GM19372 (cell line): Measurements from ENCODE around the gene RUSF1.
"Not testable (repeated sequence)": the region's sequence is repeated elsewhere in the genome, so short reads cannot be mapped to it uniquely, and the experiment has no call there.

Source experiments
- ATAC-seq: cut with Tn5 transposase; IDR thresholded peaks from one replicate; pipeline ENCODE4 v1.9.1; 2021; ENCODE audit warnings: mild to moderate bottlenecking, low read depth, moderate library complexity; ENCODE audit not compliant: unreplicated experiment

The RUSF1 gene

GRCh38 chr16:31488468-31489297 lies 19.5 kb downstream of the RUSF1 start:
- ATAC-seq = no peak

GRCh38 chr16:31487720-31488467 lies 20.3 kb downstream of the RUSF1 start:
- peak; percentile 77 for ATAC-seq

- peak; percentile 16 for ATAC-seq
These were observed 21.0 kb downstream of the RUSF1 start for GRCh38 chr16:31487071-31487719.

DNA sequence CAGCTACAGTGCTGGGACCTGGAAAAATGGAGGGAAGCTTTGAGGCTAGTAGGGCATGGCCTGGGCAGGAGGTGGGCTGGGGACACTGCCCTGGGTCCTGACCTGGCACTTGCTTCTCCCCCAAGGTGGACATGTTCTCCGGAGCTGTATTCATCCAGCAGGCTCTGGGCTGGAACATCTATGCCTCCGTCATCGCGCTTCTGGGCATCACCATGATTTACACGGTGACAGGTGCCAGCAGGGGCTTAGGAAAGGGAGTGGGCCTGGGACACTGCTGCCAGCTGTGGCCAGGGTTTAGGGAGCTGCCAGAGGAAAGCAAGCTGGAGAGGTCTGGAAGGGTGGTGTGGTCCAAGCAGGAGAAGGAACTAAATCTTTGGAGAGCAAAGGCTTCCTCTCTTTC lies 22.1 kb downstream of the RUSF1 start:
- no peak for ATAC-seq

DNA sequence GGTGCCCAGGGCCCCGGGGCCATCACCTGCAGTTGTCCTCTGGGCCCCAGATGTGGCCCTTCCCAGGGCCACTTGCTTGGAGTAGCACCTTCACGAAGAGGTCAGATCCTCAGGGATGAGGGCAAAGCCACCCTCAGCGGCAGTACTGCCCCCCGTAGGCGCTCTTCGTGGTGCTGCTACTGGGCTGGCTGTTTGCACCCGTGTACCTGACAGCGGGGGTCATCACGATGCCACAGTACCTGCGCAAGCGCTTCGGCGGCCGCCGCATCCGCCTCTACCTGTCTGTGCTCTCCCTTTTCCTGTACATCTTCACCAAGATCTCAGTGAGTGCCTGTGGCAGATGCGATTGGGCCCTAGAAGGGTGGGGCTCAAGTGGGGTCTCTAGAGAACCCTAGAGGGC lies 22.6 kb downstream of the RUSF1 start:
- no peak for ATAC-seq

- no peak for ATAC-seq
These were observed 23.6 kb downstream of the RUSF1 start for GRCh38 chr16:31484491-31485171.

DNA sequence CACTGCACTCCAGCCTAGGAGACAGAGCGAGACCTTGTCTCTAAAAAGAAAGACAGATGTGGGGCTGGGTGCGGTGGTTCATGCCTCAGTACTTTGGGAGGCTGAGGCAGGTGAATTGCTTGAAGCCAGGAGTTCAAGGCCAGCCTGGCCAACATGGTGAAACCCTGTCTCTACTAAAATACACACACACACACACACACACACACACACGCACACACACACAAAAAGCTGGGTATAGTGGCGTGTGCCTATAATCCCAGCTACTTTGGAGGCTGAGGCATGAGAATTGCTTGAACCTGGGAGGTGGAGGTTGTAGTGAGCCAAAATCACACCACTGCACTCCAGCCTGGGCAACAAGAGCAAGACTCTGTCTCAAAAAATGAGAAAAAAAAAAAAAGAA lies 24.1 kb downstream of the RUSF1 start:
- not testable (repeated sequence) for ATAC-seq

- ATAC-seq = no peak
These were observed 25.1 kb downstream of the RUSF1 start, which contains the start of gene SLC5A2 for GRCh38 chr16:31483081-31483480. TSS of gene SLC5A2 (plus strand) at chr16:31483123. CDS start at chr16:31483137, 14 bp downstream.

DNA sequence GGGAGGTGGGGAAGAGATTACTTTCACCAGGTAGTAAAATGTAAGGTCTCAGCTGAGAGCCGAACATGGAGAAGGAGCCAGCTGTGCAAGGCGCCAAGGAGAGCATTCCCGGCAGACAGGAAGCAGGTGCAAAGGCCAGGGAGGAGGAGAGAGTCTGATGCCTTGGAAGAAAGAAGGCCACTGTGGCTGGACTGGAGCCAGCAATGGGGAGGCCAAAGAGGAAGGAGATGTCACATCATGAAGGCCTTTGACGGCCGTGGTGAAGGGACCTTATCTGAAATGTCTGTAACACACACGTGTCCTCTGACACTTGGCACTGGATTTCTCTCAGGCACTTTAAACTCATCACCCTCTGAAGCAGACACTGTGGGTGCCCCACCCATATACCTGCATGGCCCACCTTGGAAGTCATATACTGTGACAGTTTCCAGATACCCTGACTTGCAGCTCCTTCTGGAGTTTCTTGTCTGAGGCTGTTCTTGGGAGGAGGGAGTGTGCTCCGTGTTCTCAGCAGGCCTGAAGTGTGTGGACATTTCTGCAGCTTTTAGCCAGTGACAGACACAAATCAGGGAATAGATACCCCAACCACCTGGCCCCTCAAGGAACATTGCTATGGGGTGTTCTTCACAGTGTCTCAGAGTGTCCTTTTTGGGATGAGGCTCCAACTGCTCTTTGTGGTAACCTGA lies 27.2 kb downstream of the RUSF1 start:
- no peak for ATAC-seq

DNA sequence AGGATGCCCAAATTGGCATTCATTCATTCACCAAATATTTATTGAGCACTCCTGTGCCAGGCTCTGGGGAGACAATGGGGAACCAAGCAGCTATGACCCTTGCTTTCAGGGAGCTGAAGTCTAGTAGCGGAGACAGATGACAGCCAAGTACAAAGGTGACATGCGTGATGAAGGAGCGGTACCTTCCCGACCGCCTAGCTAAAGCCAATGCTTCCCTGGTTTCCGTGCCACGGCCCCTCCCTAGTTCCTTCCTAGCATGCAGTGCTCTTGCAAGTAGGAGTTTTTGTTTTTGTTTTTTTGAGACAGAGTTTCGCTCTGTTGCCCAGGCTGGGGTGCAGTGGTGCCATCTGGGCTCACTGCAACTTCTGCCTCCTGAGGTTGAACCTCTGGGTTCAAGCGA lies 28.4 kb downstream of the RUSF1 start:
- no peak for ATAC-seq

- ATAC-seq = no peak
These were observed 29.2 kb downstream of the RUSF1 start for GRCh38 chr16:31478956-31479355.

- no peak for ATAC-seq
These were observed 30.7 kb downstream of the RUSF1 start for GRCh38 chr16:31477220-31478216.

DNA sequence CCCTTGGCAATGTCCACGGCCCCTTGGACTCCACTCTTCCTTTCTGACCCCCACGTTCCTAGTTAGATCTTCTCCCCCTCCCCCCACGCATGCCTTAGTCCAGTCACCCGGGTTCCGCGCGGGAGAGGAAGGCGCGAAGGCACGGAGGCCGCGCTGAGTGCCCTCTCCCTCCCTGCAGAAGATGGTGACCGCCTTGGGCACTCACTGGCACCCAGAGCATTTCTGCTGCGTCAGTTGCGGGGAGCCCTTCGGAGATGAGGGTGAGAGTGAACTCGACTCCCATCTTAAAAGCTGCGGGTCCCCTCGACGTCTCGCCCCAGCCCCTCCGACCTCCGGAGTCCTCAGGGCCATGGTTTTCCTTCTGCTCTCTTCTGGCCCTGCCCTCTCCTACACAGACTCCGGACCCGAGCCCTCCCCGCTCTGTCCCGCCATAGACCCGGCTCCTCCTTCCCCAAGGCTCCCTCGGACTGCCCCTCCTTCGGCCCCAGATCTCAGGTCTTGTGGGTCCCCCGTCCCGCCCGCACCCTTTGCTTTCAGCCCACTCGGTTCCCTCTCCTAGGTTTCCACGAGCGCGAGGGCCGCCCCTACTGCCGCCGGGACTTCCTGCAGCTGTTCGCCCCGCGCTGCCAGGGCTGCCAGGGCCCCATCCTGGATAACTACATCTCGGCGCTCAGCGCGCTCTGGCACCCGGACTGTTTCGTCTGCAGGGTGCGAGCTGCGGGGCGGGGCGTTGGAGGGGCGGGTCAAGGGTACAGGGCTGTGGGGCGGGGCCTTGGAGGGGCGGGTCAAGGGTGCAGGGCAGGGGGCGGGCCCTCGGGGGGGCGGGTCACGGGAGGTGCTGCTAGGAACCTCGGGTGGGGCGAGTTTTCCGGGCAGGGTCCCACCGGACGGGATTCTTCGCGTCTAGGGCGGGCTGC lies 31.6 kb downstream of the RUSF1 start:
- no peak for ATAC-seq

DNA sequence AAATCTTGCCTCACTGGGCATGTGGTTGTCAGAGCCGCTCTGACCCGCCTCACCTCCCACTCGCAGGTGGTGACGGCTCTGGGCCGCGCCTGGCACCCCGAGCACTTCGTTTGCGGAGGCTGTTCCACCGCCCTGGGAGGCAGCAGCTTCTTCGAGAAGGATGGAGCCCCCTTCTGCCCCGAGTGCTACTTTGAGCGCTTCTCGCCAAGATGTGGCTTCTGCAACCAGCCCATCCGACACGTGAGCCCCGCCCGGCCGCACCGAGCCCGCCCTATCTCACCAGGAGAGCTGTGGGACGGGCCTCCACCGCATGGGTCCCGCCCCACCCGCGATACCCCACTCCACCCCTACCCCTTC lies 32.3 kb downstream of the RUSF1 start:
- ATAC-seq = no peak

DNA sequence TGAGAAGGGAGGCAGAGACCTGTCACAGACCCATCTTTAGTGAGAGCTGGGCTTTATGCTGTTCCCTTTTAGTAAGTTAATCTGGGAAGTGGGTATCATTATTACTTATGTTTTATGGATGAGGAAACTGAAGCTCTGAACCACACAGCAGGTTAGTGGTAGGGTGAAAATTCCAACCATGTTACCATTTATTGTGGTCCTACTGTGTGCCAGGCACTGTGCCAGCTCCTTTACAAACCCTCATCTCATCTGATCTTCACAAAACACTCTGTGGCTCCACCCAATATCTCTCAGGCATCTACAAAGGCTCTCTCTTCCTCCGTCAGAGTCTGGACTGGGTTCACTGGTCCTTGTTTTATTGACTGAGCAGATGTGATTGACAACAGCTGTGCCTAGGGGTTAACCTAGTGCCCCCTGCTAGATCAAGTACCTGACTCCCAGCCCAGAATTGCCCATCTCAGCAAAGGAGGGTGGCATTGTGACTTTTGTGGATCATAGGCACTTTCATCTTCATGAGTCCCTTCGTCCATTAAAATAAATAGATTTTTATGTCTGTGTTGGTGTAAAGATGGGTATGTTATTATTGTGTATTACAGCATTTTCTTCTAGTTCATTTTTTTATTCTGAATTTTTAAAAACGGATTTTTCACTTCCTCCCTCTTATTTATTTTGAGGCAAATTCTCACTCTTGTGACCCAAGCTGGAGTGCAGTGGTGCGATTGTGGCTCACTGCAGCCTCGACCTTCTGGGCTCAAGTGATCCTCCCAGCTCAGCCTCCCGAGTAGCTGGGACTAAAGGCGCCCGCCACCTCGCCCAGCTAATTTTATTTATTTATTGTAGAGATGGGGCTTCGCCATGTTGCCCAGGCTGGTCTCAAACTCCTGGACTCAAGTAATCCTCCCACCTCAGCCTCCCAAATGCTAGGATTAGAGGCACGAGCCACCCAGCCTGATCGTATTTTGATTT lies 33.1 kb downstream of the RUSF1 start:
- no peak for ATAC-seq

DNA sequence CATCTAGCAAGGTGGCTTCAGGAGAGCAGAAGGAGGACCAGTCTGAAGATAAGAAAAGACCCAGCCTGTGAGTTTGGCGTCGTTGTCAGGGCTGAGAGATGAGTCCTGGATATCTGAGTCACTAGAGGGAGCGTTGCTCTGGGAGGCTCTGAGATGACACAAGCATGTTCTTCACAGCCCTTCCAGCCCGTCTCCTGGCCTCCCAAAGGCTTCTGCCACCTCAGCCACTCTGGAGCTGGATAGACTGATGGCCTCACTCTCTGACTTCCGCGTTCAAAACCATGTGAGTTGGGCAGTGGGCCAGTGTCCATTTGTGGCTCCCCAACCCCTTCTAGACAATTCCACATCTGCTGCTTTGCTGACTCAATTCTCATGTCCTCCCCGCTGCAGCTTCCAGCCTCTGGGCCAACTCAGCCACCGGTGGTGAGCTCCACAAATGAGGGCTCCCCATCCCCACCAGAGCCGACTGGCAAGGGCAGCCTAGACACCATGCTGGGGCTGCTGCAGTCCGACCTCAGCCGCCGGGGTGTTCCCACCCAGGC lies 33.9 kb downstream of the RUSF1 start:
- ATAC-seq = no peak
